DOHH2 (cell line): ENCODE measurements around the gene TRIM38.

Source experiments
- H3F3A ChIP-seq: fragments of 200-600 bp; sonication (generic), shearing (Covaris generic); 2 replicates; pipeline ENCODE4 v1.6.0; 2016; ENCODE audit warnings: antibody characterized with exemption, mild to moderate bottlenecking; ENCODE audit not compliant: control insufficient read depth, insufficient read depth
- H3K27ac ChIP-seq: fragments of 200-600 bp; sonication (generic); 2 replicates; pipeline ENCODE4 v1.5.1; 2014; ENCODE audit warnings: low read depth, mild to moderate bottlenecking, low read length, moderate library complexity
- H3K27me3 ChIP-seq: fragments of 200-600 bp; sonication (generic); 2 replicates; pipeline ENCODE4 v1.6.1; 2014; ENCODE audit warnings: mild to moderate bottlenecking, low read length, mixed read lengths; ENCODE audit not compliant: control insufficient read depth
- H3K36me3 ChIP-seq: fragments of 200-600 bp; sonication (generic); 2 replicates; pipeline ENCODE4 v1.6.1; 2014; ENCODE audit warnings: mild to moderate bottlenecking, low read length, moderate library complexity, mixed read lengths; ENCODE audit not compliant: control insufficient read depth
- H3K4me1 ChIP-seq: fragments of 200-600 bp; sonication (generic); 2 replicates; pipeline ENCODE4 v1.6.1; 2014; ENCODE audit warnings: mild to moderate bottlenecking, low read length, mixed read lengths; ENCODE audit not compliant: control insufficient read depth
- H3K4me2 ChIP-seq: fragments of 200-600 bp; sonication (generic); 2 replicates; pipeline ENCODE4 v1.6.0; 2014; ENCODE audit warnings: mild to moderate bottlenecking, low read length, moderate library complexity
- H3K4me3 ChIP-seq: fragments of 200-600 bp; sonication (generic); 2 replicates; pipeline ENCODE4 v1.5.1; 2014; ENCODE audit warnings: mild to moderate bottlenecking, low read length, mixed read lengths
- H3K79me2 ChIP-seq: fragments of 200-600 bp; sonication (generic); 2 replicates; pipeline ENCODE4 v1.6.1; 2014; ENCODE audit warnings: mild to moderate bottlenecking, low read length, mixed read lengths; ENCODE audit not compliant: control insufficient read depth
- H3K9me2 ChIP-seq: fragments of 200-600 bp; sonication (generic); replicated peaks from 2 replicates; pipeline ENCODE4 v1.6.1; 2014; ENCODE audit warnings: mild to moderate bottlenecking, low read length, mixed read lengths; ENCODE audit not compliant: control insufficient read depth
- H3K9me3 ChIP-seq: fragments of 200-600 bp; sonication (generic); 2 replicates; pipeline ENCODE4 v1.6.1; 2014; ENCODE audit warnings: antibody characterized with exemption, low read length, mixed read lengths; ENCODE audit not compliant: control insufficient read depth, insufficient read depth
- H4K20me1 ChIP-seq: fragments of 200-600 bp; sonication (generic); 2 replicates; pipeline ENCODE4 v1.6.0; 2014; ENCODE audit warnings: low read depth, mild to moderate bottlenecking, antibody characterized with exemption, low read length, moderate library complexity; ENCODE audit not compliant: control insufficient read depth, insufficient read depth
- CTCF ChIP-seq: fragments of 200-600 bp; sonication (generic); IDR thresholded peaks from one replicate; pipeline ENCODE4 v1.5.1; 2014; ENCODE audit warnings: antibody characterized with exemption, mild to moderate bottlenecking, low read depth, low read length; ENCODE audit not compliant: poor library complexity, severe bottlenecking
- EZH2phosphoT487 ChIP-seq: fragments of 200-600 bp; sonication (generic); IDR thresholded peaks from 2 replicates; pipeline ENCODE4 v1.6.1; 2017; ENCODE audit warnings: borderline replicate concordance, mild to moderate bottlenecking, antibody characterized with exemption, low read length, moderate library complexity, mixed read lengths

Gene TRIM38

DNA sequence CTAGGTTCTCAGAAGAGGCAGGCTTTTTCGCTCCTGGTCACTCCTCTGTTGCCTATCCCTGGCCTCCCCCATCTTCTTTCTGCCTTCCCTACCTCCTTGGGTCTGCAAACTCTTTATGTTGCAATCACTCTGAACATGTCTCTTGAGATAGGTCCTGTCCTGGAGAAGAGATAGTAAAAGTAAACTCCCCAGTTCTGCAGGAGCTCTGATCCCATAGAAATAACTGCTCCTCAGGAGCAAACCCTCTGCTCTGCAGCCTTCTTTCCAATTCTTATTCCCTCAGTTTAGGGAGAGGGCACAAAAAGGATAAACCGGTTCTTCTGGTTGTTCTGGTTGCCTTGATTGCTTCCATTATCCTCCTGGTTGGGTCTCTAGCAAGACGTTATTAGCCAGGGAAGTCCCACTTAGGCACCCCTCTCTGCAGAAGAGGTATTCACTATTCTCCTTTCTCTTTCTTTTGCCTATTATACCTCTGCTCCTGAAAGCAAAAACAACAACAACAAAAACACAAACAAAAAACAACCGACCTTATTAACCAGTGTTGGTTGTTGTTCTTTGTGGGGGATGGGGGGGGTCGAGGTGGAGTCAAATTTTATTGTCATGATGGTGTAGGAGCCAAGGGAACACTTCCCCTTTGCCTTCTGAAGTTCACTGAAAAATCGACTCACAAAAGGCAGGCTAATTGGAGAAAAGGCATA, 973 bp downstream of the TRIM38 start:
- Histone ChIP-seq H3K9me3 (peaks cover 23% of the 10 kb centered on the region; the same call in 1 of the 2 replicates), H4K20me1 (no peaks in the 10 kb centered on the region; the same call in 1 of the 2 replicates), H3K4me1 (peaks cover 74% of the 10 kb centered on the region), H3K4me3 (peak overlapping the region; percentile 83), H3K27ac (peak overlapping the region; percentile 88), H3K79me2 (peaks cover 56% of the 10 kb centered on the region), H3K27me3 (no peaks in the 10 kb centered on the region), H3K36me3 (peaks cover 53% of the 10 kb centered on the region), H3K4me2 (peak overlapping the region; percentile 88), H3K9me2 (no peaks in the 10 kb centered on the region), H3F3A (peaks cover 4% of the 10 kb centered on the region)
- no peak for TF ChIP-seq CTCF
- TF ChIP-seq EZH2phosphoT487: no peak

- peaks cover 8% of the 10 kb centered on the region; the same call in 1 of the 2 replicates for H3K9me3 ChIP-seq
- no peak overlapping the region for H3K27ac ChIP-seq
- peaks cover 65% of the 10 kb centered on the region for H3K36me3 ChIP-seq
- H3F3A ChIP-seq: peaks cover 4% of the 10 kb centered on the region
- H4K20me1 ChIP-seq: peaks cover 3% of the 10 kb centered on the region; the same call in 1 of the 2 replicates
- TF ChIP-seq CTCF (no peak), EZH2phosphoT487 (no peak)
- no peaks in the 10 kb centered on the region for H3K27me3 ChIP-seq
- peak overlapping the region; percentile 88 for H3K4me2 ChIP-seq
- H3K9me2 ChIP-seq: no peaks in the 10 kb centered on the region
- H3K4me1 ChIP-seq: peaks cover 69% of the 10 kb centered on the region
- H3K4me3 ChIP-seq: peak overlapping the region; percentile 83
- peaks cover 56% of the 10 kb centered on the region for H3K79me2 ChIP-seq
Observed at GRCh38 chr6:25965058-25965457, 2.5 kb downstream of the TRIM38 start.

DNA sequence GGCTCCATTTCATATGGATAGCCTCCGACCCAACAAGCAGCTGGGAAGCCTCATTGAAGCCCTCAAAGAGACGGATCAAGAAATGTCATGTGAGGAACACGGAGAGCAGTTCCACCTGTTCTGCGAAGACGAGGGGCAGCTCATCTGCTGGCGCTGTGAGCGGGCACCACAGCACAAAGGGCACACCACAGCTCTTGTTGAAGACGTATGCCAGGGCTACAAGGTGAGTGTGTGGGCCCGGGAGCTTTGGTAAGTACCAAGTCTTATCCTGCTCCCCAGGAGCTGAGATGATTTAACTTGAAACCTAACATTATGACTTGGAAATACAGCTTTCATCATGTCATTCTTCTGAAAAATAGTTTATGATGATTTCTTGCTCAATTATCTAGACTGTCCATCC, 4.1 kb downstream of the TRIM38 start:
- H3F3A ChIP-seq: peaks cover 4% of the 10 kb centered on the region
- H3K9me3 ChIP-seq: no peaks in the 10 kb centered on the region
- H3K4me1 ChIP-seq: peaks cover 53% of the 10 kb centered on the region
- H3K27me3 ChIP-seq: no peaks in the 10 kb centered on the region
- H3K36me3 ChIP-seq: peaks cover 80% of the 10 kb centered on the region
- TF ChIP-seq CTCF (no peak), EZH2phosphoT487 (no peak)
- peaks cover 56% of the 10 kb centered on the region for H3K79me2 ChIP-seq
- H3K4me3 ChIP-seq: peak overlapping the region; percentile 45
- H3K4me2 ChIP-seq: peak overlapping the region; percentile 51
- peaks cover 3% of the 10 kb centered on the region; the same call in 1 of the 2 replicates for H4K20me1 ChIP-seq
- no peak overlapping the region for H3K27ac ChIP-seq
- no peaks in the 10 kb centered on the region for H3K9me2 ChIP-seq
